Endothelial cell of umbilical vein (primary cell): ENCODE measurements around the gene FAM131C. TPM values are rescaled to one million over a fixed set of nuclear protein-coding genes. Genes with fewer than 3 reads are reported as not detected.

Experiments used
- BruUV-seq: library from RNA; stranded (reverse); fragments of 400-500 nt; replicated peaks from 2 replicates; lab custom pipeline; 2021; lab: Mats Ljungman, UMichigan
- CTCF ChIA-PET: fragments of 300-600, 350-600 bp; sonication (Branson Sonifier 250); formaldehyde crosslinking; loops from one replicate; lab custom pipeline; 2021; ENCODE audit warnings: antibody characterized with exemption, inconsistent platforms; lab: Charles Lee
- POLR2A ChIA-PET: fragments of 300-600, 350-600 bp; sonication (Branson Sonifier 250); formaldehyde crosslinking; loops from one replicate; lab custom pipeline; 2021; ENCODE audit warnings: antibody characterized with exemption, inconsistent platforms; lab: Charles Lee
- DNase-seq: peaks from one replicate; pipeline ENCODE4 v3.0.0-alpha.2; 2011; ENCODE audit warnings: low read depth, low spot score
- FAIRE-seq: peaks from 2 replicates; lab custom pipeline; 2011; peaks lifted over from hg19 to GRCh38; lab: Jason Lieb, UNC
- H2AFZ ChIP-seq: 2 replicates; pipeline ENCODE4 v1.6.0; 2012; ENCODE audit warnings: low read depth, low read length, control low read depth, inconsistent platforms
- H3K27ac ChIP-seq: 2 replicates; pipeline ENCODE4 v1.5.1; 2011; ENCODE audit warnings: low read depth, mild to moderate bottlenecking, control low read depth, low read length, moderate library complexity; ENCODE audit not compliant: insufficient read depth
- H3K27me3 ChIP-seq, 2 experiments: 2 replicates each; pipeline versions ENCODE4 v1.6.0 to v1.6.1; 2011; ENCODE audit warnings: low read length in 2 of 2, mixed read lengths in 1 of 2; ENCODE audit not compliant: control insufficient read depth in 2 of 2, insufficient read depth in 2 of 2
- H3K36me3 ChIP-seq, 2 experiments: 2 replicates in 1 of 2; 3 replicates in 1 of 2; pipeline ENCODE4 v1.5.1; 2011; ENCODE audit warnings: low read length in 2 of 2, mild to moderate bottlenecking in 1 of 2, moderate library complexity in 1 of 2; ENCODE audit not compliant: control insufficient read depth in 2 of 2, insufficient read depth in 2 of 2; ENCODE audit errors: extremely low read depth in 1 of 2
- H3K4me1 ChIP-seq: 3 replicates; pipeline ENCODE4 v1.5.1; 2011; ENCODE audit warnings: mild to moderate bottlenecking, low read length; ENCODE audit not compliant: control insufficient read depth, insufficient read depth; ENCODE audit errors: extremely low read depth
- H3K4me2 ChIP-seq: 2 replicates; pipeline ENCODE4 v1.6.1; 2011; ENCODE audit warnings: low read length, control low read depth, mixed read lengths; ENCODE audit not compliant: insufficient read depth
- H3K4me3 ChIP-seq, 3 experiments: fragments of 200-600 bp in 1 of 3; sonication (generic), shearing (Covaris generic) in 1 of 3; replicated peaks in 1 of 3; 2 replicates each; pipeline ENCODE4 v1.5.1; 2011 to 2016; ENCODE audit warnings: control low read depth in 3 of 3, low read length in 3 of 3, mild to moderate bottlenecking in 2 of 3, inconsistent platforms in 1 of 3, low read depth in 1 of 3, moderate library complexity in 1 of 3; ENCODE audit not compliant: insufficient read depth in 1 of 3
- H3K79me2 ChIP-seq: 2 replicates; pipeline ENCODE4 v1.6.0; 2012; ENCODE audit warnings: low read length, inconsistent platforms; ENCODE audit not compliant: control insufficient read depth, insufficient read depth
- H3K9ac ChIP-seq: replicated peaks from 2 replicates; pipeline ENCODE3; 2011; ENCODE audit warnings: low read length, control low read depth; ENCODE audit not compliant: insufficient read depth; ENCODE audit errors: extremely low read depth
- H3K9me1 ChIP-seq: replicated peaks from 3 replicates; pipeline ENCODE4 v1.6.0; 2011; ENCODE audit warnings: mild to moderate bottlenecking, low read length; ENCODE audit not compliant: control insufficient read depth, insufficient read depth; ENCODE audit errors: extremely low read depth
- H3K9me3 ChIP-seq: replicated peaks from 2 replicates; pipeline ENCODE4 v1.5.1; 2012; ENCODE audit warnings: low read length, inconsistent platforms; ENCODE audit not compliant: control insufficient read depth, insufficient read depth
- H4K20me1 ChIP-seq: replicated peaks from 2 replicates; pipeline ENCODE3; 2011; ENCODE audit warnings: mild to moderate bottlenecking, low read length; ENCODE audit not compliant: control insufficient read depth, insufficient read depth; ENCODE audit errors: extremely low read depth
- CTCF ChIP-seq, 2 donors: IDR thresholded peaks; 1 replicate in 1 of 2; 2 replicates in 1 of 2; pipeline ENCODE4 v1.5.1; 2011; ENCODE audit warnings: low read length in 2 of 2, mild to moderate bottlenecking in 2 of 2, moderate library complexity in 2 of 2, control low read depth in 1 of 2, inconsistent platforms in 1 of 2, low read depth in 1 of 2; ENCODE audit not compliant: insufficient read depth in 1 of 2; ENCODE audit errors: extremely low read depth in 1 of 2
- EZH2 ChIP-seq: IDR thresholded peaks from 2 replicates; pipeline ENCODE4 v1.6.1; 2012; ENCODE audit warnings: borderline replicate concordance, low read depth, mild to moderate bottlenecking, moderate library complexity, low read length, inconsistent platforms; ENCODE audit not compliant: severe bottlenecking
- FOS ChIP-seq: IDR thresholded peaks from 2 replicates; pipeline ENCODE4 v1.6.1; 2011; ENCODE audit warnings: mild to moderate bottlenecking, low read length, moderate library complexity, borderline replicate concordance; ENCODE audit not compliant: insufficient read depth
- GATA2 ChIP-seq: IDR thresholded peaks from 2 replicates; pipeline ENCODE4 v1.7.0; 2011; ENCODE audit warnings: low read depth, mild to moderate bottlenecking, moderate library complexity, mixed read lengths, low read length; ENCODE audit not compliant: insufficient read length, insufficient read depth
- JUN ChIP-seq: IDR thresholded peaks from 2 replicates; pipeline ENCODE4 v1.6.1; 2011; ENCODE audit warnings: borderline replicate concordance, low read depth; ENCODE audit not compliant: insufficient read length, insufficient read depth
- MAX ChIP-seq: IDR thresholded peaks from 2 replicates; pipeline ENCODE4 v1.6.1; 2011; ENCODE audit not compliant: insufficient read depth, insufficient read length
- MYC ChIP-seq: IDR thresholded peaks from one replicate; pipeline ENCODE4 v1.6.1; 2011; ENCODE audit warnings: mild to moderate bottlenecking, low read depth, low read length
- POLR2A ChIP-seq: IDR thresholded peaks from 2 replicates; pipeline ENCODE4 v1.6.1; 2012; ENCODE audit warnings: low read depth, mild to moderate bottlenecking, control low read depth, low read length
- POLR2AphosphoS5 ChIP-seq: IDR thresholded peaks from 2 replicates; pipeline ENCODE4 v1.6.1; 2012; ENCODE audit warnings: low read depth, mild to moderate bottlenecking, control low read depth, low read length, moderate library complexity; ENCODE audit not compliant: insufficient read depth
- dilution Hi-C: fragments of 300-500 bp; cut with MboI; formaldehyde crosslinking; loops from one replicate; pipeline ENCODE4 v1.15.0; 2019; ENCODE audit warnings: low sequenced_read_pairs; ENCODE audit not compliant: extremely low pct_ligation_motif_present
- intact Hi-C: fragments of 100-400 bp; cut with micrococcal nuclease; formaldehyde crosslinking; loops from one replicate; pipeline ENCODE4 v1.10.0; 2022
- polyA plus RNA-seq, 4 experiments: library from polyadenylated mRNA; depleted of rRNA in 3 of 4; stranded (reverse) in 3 of 4; unstranded in 1 of 4; fragments of >200 nt; gene quantifications; 2 replicates each; pipeline versions ENCODE4 v1.2.1 to v1.2.3, GENCODE V29; 2011 to 2012; ENCODE audit warnings: missing spikeins in 1 of 4
- total RNA-seq: library from RNA; stranded (reverse); gene quantifications from 2 replicates; pipeline ENCODE4 v1.2.3, GENCODE V29; 2021

Gene FAM131C
- total and polyA plus RNA-seq, 2 donors (not counting 3 experiments of a cell fraction or from before 2014, with no cell fraction given), result 0.23 TPM; not detected in 1

GRCh38 chr1:16067127-16067768 is 6.2 kb downstream of the FAM131C start:
- no peak for DNase-seq
- TF ChIP-seq GATA2, result no peak
- TF ChIP-seq FOS, result no peak
- TF ChIP-seq POLR2A, result no peak
- TF ChIP-seq MYC, result no peak
- TF ChIP-seq CTCF (IDR thresholded peaks at IDR 0.05; ENCODE audit: extremely low read depth in 1 of 2, insufficient read depth in 1 of 2, low read depth in 1 of 2, low read length in 2 of 2), result no peak
- TF ChIP-seq JUN, result no peak
- TF ChIP-seq EZH2, result no peak
- TF ChIP-seq POLR2AphosphoS5, result no peak
- no peak for TF ChIP-seq MAX
- H3K4me3 ChIP-seq, result no peak overlapping the region
- H3K79me2 ChIP-seq, result no peaks in the 10 kb centered on the region
- H2AFZ ChIP-seq, result no peak overlapping the region
- no peak for FAIRE-seq
- ChIA-PET POLR2A (no interaction called here), CTCF (interaction anchor here (1.0 to 2.1 kb wide), 5 partner anchors 11 to 295 kb away, joined by 3 to 11 read pairs (median 3); no protein-coding TSS in a partner anchor)
- dilution Hi-C loops (no loop called here), intact Hi-C loops (no loop called here)
- H3K9me1 ChIP-seq, result no peaks in the 10 kb centered on the region
- H3K27ac ChIP-seq, result no peak overlapping the region
- no peaks in the 10 kb centered on the region for H3K36me3 ChIP-seq
- no peaks in the 10 kb centered on the region for H3K9me3 ChIP-seq
- no peaks in the 10 kb centered on the region for H3K4me1 ChIP-seq
- no peak overlapping the region for H3K9ac ChIP-seq
- no TSS peak for BruUV-seq
- no peaks in the 10 kb centered on the region for H4K20me1 ChIP-seq
- peaks cover 0 to 7% of the 10 kb centered on the region in 2 experiments for H3K27me3 ChIP-seq
- no peak overlapping the region for H3K4me2 ChIP-seq
